Measurements from ENCODE around the gene CAPN14. TPM values are rescaled to one million over a fixed set of nuclear protein-coding genes. Genes with fewer than 3 reads are reported as not detected.

The CAPN14 gene
- total RNA-seq, 4 donors from 2014 or later = 0.22 TPM; not detected in 3

- TF ChIP-seq CTCF (IDR thresholded peaks at IDR 0.05; ENCODE audit: low read depth) = no peak
Observed at GRCh38 chr2:31193806-31194205, 23.5 kb downstream of the CAPN14 start.

GRCh38 chr2:31192851-31193392, 24.4 kb downstream of the CAPN14 start:
- TF ChIP-seq CTCF (IDR thresholded peaks at IDR 0.05; ENCODE audit: low read depth) = no peak

GRCh38 chr2:31192396-31192795, 24.9 kb downstream of the CAPN14 start:
- no peak for TF ChIP-seq CTCF (IDR thresholded peaks at IDR 0.05; ENCODE audit: low read depth)

- no peak for TF ChIP-seq CTCF (IDR thresholded peaks at IDR 0.05; ENCODE audit: low read depth)
Observed at GRCh38 chr2:31191931-31192330, 25.4 kb downstream of the CAPN14 start.

- TF ChIP-seq CTCF (IDR thresholded peaks at IDR 0.05; ENCODE audit: low read depth) = no peak
Observed at GRCh38 chr2:31190188-31190587, 27.1 kb downstream of the CAPN14 start.

GRCh38 chr2:31189141-31189540, 28.2 kb downstream of the CAPN14 start:
- no peak for TF ChIP-seq CTCF (IDR thresholded peaks at IDR 0.05; ENCODE audit: low read depth)

- no peak for TF ChIP-seq CTCF (IDR thresholded peaks at IDR 0.05; ENCODE audit: low read depth)
Observed at GRCh38 chr2:31188131-31188530, 29.2 kb downstream of the CAPN14 start.

Measured in subcutaneous adipose tissue (tissue), 4 donors.